NOMO-1 treated with DMSO at 0.1 percent for 48 hours (cell line): ENCODE data around the gene RPRD1A.
"Not testable (repeated sequence)": the region's sequence is repeated elsewhere in the genome, so short reads cannot be mapped to it uniquely, and the experiment has no call there.

ENCODE experiments used
- DNase-seq: peaks from one replicate; lab custom pipeline; 2025; ENCODE audit not compliant: unreplicated experiment; lab: John Stamatoyannopoulos, UW

The RPRD1A gene

DNA sequence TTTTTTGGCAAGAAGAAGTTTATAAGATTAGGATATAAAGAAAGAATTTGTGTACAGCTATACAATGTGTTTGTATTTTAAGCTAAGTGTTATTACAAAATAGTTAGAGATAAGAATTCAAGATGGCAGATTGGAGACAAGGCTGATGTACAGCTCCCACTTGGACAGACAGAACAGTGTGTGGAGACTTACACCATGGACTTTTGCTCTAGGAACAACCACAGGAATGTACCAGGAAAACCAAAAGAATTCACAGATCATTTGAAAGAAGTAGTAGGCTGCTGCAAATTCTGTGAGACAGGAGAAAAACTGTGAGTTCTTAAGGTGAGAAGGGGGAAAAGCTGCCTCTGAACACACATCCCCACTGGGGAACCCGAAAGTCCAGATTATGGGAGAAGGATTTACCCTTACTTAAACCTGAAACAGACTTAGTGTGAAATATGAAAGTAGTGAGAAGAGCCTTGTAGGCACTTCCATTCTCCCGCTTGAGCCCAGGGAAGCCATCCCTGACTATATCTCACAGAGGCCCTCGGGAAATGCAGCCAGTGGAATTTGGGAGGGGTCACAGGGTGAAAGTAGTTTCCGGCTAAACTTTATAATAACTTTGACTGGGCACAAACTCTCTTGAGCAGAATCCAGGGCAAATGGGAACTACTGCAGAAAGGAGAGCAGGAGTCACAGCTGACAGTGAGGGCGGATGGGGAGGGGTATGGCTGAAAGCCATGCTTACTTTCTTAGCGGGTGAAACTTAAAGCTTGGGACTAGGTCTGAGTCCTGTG lies 11.6 kb upstream of the RPRD1A start:
- DNase-seq, result no peak

DNA sequence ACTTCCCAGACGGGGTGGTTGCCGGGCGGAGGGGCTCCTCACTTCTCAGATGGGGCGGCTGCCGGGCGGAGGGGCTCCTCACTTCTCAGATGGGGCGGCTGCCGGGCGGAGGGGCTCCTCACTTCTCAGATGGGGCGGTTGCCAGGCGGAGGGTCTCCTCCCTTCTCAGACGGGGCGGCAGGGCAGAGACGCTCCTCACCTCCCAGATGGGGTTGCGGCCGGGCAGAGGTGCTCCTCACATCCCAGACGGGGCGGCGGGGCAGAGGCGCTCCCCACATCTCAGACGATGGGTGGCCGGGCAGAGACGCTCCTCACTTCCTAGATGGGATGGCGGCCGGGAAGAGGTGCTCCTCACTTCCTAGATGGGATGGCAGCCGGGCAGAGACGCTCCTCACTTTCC lies 10.4 kb upstream of the RPRD1A start:
- not testable (repeated sequence) for DNase-seq

- peak; percentile 50 for DNase-seq
Observed at GRCh38 chr18:36075862-36076587, 8.7 kb upstream of the RPRD1A start.

GRCh38 chr18:36074435-36074834 lies 7.1 kb upstream of the RPRD1A start:
- no peak for DNase-seq

DNA sequence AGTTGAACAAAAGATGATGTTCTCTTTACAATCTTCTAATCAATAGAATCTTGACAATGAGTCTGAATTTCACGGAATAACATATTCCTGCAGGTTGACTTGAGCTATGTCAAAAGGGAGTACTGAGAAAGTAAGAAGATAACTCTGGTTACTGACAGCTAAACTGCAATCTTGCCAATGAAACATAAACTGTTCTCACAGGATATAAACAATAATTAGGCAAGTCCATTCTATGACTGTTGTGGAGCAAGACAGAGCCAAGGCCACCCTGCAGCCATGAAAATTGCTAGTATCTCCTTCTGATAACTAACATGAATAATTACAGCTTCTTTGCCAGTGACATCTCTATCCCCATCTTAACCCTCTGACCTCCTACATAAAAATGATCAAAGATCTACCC lies 6.3 kb upstream of the RPRD1A start:
- DNase-seq, result no peak

DNA sequence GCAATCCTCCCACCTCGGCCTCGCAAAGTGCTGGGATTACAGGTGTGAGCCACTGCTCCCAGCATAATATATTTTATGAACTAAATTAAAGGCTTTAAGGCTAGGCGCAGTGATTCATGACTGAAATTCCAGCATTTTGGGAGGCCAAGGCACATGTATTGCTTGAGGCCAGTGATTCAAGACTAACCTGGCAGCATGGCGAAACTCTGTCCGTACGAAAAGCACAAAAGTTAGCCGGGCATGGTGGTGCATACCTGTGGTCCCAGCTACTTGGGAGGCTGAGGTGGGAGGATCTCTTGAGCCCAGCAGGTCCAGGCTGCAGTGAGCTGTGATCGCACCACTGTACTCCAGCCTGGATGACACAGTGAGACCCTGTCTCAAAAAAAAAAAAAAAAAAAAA lies 5.0 kb upstream of the RPRD1A start:
- DNase-seq, result not testable (repeated sequence)

- no peak for DNase-seq
Observed at GRCh38 chr18:36066686-36067054, 689 bp downstream of the RPRD1A start.

DNA sequence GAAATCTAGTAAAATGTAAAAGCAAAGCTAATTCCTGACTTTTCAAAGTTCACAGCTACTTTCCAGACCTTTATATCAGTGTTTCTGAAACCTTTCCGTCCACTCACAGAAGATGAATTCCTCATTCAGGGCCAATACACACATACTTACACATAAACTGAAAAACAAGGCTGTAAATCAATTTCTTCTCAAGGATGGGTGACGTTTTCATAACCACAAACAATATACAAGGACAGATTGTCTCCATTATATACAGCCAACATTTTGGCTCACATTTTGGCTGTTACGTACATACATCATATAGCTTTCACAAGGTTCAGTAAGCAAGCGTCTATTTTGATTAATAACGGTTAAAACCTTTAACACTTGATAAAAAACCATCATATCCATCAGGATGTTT lies 1.4 kb downstream of the RPRD1A start:
- DNase-seq, result no peak

- DNase-seq, result not testable (repeated sequence)
Observed at GRCh38 chr18:36064809-36065079, 2.6 kb downstream of the RPRD1A start.

- no peak for DNase-seq
Observed at GRCh38 chr18:36064027-36064808, 3.1 kb downstream of the RPRD1A start.

DNA sequence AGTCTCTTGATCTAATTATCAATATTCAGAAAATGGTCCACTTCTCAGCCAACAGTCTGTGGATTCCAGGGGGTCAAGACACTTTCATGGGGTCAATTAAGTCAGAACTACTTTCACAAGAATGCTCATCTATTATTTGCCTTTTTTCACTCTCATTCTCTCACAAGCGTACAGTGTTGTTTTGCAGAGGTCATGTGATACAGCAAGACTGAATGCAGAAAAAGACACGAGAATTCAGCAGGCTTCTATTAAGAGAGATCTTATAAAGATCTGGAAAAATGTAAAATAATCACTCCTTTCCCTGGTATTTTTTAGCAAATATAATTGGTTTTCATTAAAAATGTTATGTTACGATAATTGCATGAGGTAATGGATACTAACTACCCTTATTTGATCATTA lies 8.7 kb downstream of the RPRD1A start:
- no peak for DNase-seq

DNA sequence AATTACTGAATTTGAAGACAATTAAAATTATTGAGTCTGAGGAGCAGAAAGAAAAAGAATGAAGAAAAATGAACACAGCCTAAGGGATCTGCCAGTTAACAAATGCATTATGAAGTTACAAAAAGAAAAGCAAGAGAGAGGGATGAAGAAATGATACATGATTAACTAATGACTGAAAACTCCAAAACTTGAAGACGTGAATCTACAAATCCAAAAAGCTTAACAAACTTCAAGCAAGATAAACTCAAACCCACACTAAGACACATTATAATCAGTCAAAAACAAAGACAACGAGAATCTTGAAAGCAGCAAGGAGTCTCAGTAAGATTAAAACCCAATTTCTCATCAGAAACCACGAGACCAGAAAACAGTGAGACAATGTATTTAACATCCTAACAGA lies 15.6 kb downstream of the RPRD1A start:
- no peak for DNase-seq

- no peak for DNase-seq
Observed at GRCh38 chr18:36050479-36050878, 16.9 kb downstream of the RPRD1A start.

GRCh38 chr18:36047521-36047920 lies 19.8 kb downstream of the RPRD1A start:
- DNase-seq, result peak; percentile 26

DNA sequence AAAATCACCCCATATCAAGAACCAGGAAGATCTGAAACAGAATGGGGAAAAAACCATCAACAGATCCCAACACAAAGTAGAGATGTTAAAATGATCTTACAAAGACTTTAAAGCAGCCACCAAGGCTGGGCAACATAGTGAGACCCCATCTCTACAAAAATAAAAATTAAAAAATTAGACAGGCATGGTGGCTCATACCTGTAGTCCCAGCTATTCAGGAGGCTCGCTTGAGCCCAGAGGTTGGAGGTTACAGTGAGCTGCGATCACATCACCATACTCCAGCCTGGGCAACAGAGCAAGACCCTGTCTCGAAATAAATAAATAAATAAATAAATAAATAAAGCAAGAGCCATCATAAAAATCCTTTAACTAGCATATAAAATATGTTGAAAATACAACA lies 20.5 kb downstream of the RPRD1A start:
- no peak for DNase-seq

GRCh38 chr18:36045241-36045991 lies 21.9 kb downstream of the RPRD1A start:
- no peak for DNase-seq

DNA sequence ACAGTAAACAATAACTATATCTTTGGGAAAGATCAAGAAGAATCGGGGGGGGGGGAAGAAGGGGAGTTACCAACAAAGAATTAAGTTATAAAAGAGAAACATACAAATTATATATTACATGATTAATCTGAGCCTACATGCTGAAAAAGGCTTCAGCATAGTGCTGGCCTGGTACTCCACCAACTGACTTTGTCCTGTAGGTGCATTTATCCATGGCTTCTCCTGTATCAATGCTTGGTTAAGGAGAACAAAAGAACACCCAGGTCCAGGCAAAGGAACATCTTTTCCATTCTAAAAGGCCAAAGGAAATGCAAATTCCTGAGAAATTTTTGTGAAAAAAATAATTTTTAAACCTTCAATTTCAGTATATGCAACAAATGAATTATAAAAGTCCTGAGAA lies 24.2 kb downstream of the RPRD1A start:
- DNase-seq, result no peak

- no peak for DNase-seq
Observed at GRCh38 chr18:36041146-36041545, 26.2 kb downstream of the RPRD1A start.

DNA sequence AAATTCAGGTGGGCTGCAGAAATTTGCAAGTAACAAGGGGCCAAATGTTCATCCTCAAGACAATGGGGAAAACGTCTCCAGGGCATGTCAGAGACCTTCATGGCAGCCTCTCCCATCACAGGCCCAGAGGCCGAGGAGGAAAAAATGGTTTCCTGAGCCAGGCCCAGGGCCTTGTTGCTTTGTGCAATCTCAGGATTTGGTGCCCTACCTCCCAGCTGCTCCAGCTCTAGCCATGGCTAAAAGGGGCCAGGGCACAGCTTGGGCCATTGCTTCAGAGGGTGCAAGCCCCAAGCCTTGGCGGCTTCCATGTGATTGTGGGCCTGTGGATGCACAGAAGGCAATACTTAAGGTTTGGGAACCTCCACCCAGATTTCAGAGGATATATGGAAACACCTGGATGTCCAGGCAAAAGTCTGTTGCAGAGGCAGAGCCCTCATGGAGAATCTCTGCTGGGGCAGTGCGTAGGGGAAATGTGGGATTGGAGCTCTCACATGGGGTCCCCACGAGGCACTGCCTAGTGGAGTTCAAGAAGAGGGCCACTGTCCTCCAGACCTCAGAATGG lies 29.2 kb downstream of the RPRD1A start:
- DNase-seq, result no peak

DNA sequence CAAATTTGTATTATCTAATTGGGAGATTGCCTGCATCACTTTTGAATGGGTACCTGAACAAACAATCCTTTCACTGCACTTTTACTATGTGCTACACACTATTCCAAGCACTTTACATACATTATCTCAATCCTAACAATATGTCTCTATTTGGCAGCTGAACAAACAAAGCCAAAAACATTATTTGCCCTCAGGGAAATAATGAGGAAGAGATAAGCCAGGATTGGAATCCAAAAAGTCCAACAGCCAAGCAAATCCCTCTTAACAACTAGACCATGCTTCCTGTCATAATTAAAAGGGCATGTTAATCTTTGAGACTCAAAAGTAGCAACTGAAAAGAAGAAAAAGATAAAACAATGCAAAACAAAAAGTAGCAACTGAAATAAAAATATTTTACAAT lies 32.1 kb downstream of the RPRD1A start:
- no peak for DNase-seq

DNA sequence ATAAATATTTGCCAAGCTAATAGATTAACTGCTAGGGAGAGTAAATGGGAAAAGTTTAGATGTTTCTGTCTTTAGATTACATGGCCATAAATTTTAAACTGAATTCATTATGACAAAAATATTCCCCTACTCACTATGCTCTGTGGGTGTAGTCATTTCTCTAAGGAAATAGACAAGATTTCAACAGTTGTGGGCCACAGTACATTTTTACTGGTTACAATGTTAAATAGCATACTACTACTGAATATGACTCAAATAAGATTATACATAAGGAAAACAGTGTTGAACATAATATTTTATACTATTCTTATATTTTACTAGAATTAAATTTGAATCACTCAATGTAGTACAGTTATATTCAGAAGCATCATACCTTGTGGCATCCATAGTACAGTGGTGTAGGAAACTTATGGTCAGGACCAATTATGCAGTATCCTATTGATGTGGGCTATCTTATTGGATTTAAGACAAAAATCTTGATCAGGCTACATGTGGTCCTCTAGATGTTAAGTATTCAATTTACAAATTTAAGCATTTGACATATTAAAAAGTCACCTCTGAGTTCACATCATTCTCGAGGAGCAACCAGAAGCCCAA lies 33.0 kb downstream of the RPRD1A start:
- no peak for DNase-seq
